T follicular helper cell (primary cell): ENCODE measurements around the gene SIRT7.

Experiments used
- DNase-seq: peaks from one replicate; pipeline ENCODE4 v3.0.0-alpha.2; 2020; ENCODE audit warnings: low read depth

Gene SIRT7

GRCh38 chr17:81865358-81865732, 52.6 kb downstream of the SIRT7 start:
- no peak for DNase-seq

- no peak for DNase-seq
These were observed 53.9 kb downstream of the SIRT7 start for GRCh38 chr17:81863833-81864768.

GRCh38 chr17:81863123-81863675, 54.8 kb downstream of the SIRT7 start:
- no peak for DNase-seq
